SK-N-SH (cell line): ENCODE data around the gene VSIG10. TPM values are rescaled to one million over a fixed set of nuclear protein-coding genes. Genes with fewer than 3 reads are reported as not detected.
A peak's percentile ranks its signal among the peaks of the same experiment; 100 is the strongest.

Experiments used
- CTCF ChIA-PET: fragments of 300-600, 350-600 bp; formaldehyde crosslinking; extraction: SDS; loops from one replicate; lab custom pipeline; 2021; lab: Yijun Ruan, JAX
- POLR2A ChIA-PET: fragments of 350-600 bp; sonication (Branson Sonifier 250); formaldehyde crosslinking; extraction: SDS; loops from one replicate; lab custom pipeline; 2020; ENCODE audit warnings: antibody characterized with exemption, inconsistent platforms; lab: Yijun Ruan, JAX
- DNase-seq: peaks from one replicate; pipeline ENCODE4 v3.0.0; 2012
- H2AFZ ChIP-seq: fragments of 200-600 bp; sonication (generic); 2 replicates; pipeline ENCODE4 v1.8.1; 2016; ENCODE audit warnings: antibody characterized with exemption, mild to moderate bottlenecking, low read depth
- H3F3A ChIP-seq: fragments of 200-600 bp; sonication (generic); replicated peaks from 2 replicates; pipeline ENCODE3; 2016; ENCODE audit warnings: antibody characterized with exemption, mild to moderate bottlenecking; ENCODE audit not compliant: insufficient read depth
- H3K27ac ChIP-seq, 2 experiments: fragments of 200-500 bp in 1 of 2; fragments of 200-600 bp in 1 of 2; sonication (Bioruptor generic) in 1 of 2; sonication (generic), shearing (Covaris generic) in 1 of 2; 2 replicates each; pipeline versions ENCODE4 v1.5.1 to v1.6.1; 2014 to 2016; ENCODE audit warnings: low read depth in 2 of 2, inconsistent platforms in 1 of 2, low read length in 1 of 2, mild to moderate bottlenecking in 1 of 2, mixed read lengths in 1 of 2
- H3K27me3 ChIP-seq: fragments of 200-600 bp; sonication (generic), shearing (Covaris generic); 2 replicates; pipeline ENCODE4 v1.6.1; 2016; ENCODE audit warnings: mixed run types; ENCODE audit not compliant: insufficient read depth
- H3K36me3 ChIP-seq, 2 experiments: fragments of 200-500 bp in 1 of 2; fragments of 200-600 bp in 1 of 2; sonication (Bioruptor generic) in 1 of 2; sonication (generic) in 1 of 2; replicated peaks in 1 of 2; 2 replicates each; pipeline versions ENCODE3 to v1.5.1; 2014 to 2016; ENCODE audit warnings: low read length in 1 of 2, mild to moderate bottlenecking in 1 of 2; ENCODE audit not compliant: insufficient read depth in 2 of 2, control insufficient read depth in 1 of 2
- H3K4me1 ChIP-seq, 2 experiments: fragments of 200-500 bp in 1 of 2; fragments of 200-600 bp in 1 of 2; sonication (Bioruptor generic) in 1 of 2; sonication (generic), shearing (Covaris generic) in 1 of 2; 2 replicates each; pipeline versions ENCODE4 v1.5.1 to v1.6.1; 2014 to 2016; ENCODE audit warnings: low read depth in 1 of 2, low read length in 1 of 2, mixed run types in 1 of 2; ENCODE audit not compliant: insufficient read depth in 2 of 2, control insufficient read depth in 1 of 2
- H3K4me2 ChIP-seq: fragments of 200-600 bp; sonication (generic), shearing (Covaris generic); 2 replicates; pipeline ENCODE4 v1.6.1; 2017; ENCODE audit warnings: mixed run types
- H3K4me3 ChIP-seq, 2 experiments: fragments of 200-500 bp in 1 of 2; fragments of 200-600 bp in 1 of 2; sonication (Bioruptor generic) in 1 of 2; sonication (generic), shearing (Covaris generic) in 1 of 2; 2 replicates each; pipeline versions ENCODE4 v1.5.1 to v1.8.1; 2014 to 2016; ENCODE audit warnings: low read depth in 2 of 2, inconsistent platforms in 1 of 2, low read length in 1 of 2, mild to moderate bottlenecking in 1 of 2, mixed read lengths in 1 of 2, moderate library complexity in 1 of 2
- H3K79me2 ChIP-seq: fragments of 200-600 bp; sonication (generic); 2 replicates; pipeline ENCODE4 v1.8.1; 2017; ENCODE audit warnings: mild to moderate bottlenecking; ENCODE audit not compliant: insufficient read depth
- H3K9ac ChIP-seq: fragments of 200-600 bp; sonication (generic); 2 replicates; pipeline ENCODE4 v1.6.1; 2017; ENCODE audit warnings: mixed run types
- H3K9me2 ChIP-seq: fragments of 200-600 bp; sonication (generic); 2 replicates; pipeline ENCODE4 v1.6.1; 2017; ENCODE audit warnings: mixed run types
- H3K9me3 ChIP-seq: fragments of 200-600 bp; sonication (generic); 2 replicates; pipeline ENCODE4 v1.6.1; 2017; ENCODE audit warnings: mixed run types, mild to moderate bottlenecking, moderate library complexity
- H4K20me1 ChIP-seq: fragments of 200-600 bp; sonication (generic); 2 replicates; pipeline ENCODE4 v1.6.1; 2017; ENCODE audit warnings: mild to moderate bottlenecking, mixed run types; ENCODE audit not compliant: insufficient read depth
- CHD2 ChIP-seq: fragments of 150-350 bp; IDR thresholded peaks from 2 replicates; pipeline ENCODE4 v1.6.1; 2018; ENCODE audit warnings: low read length; ENCODE audit not compliant: partially characterized antibody
- CTCF ChIP-seq: fragments of 200-600 bp; sonication (generic); IDR thresholded peaks from 2 replicates; pipeline ENCODE4 v1.6.1; 2017; ENCODE audit warnings: antibody characterized with exemption, mild to moderate bottlenecking, moderate library complexity
- EP300 ChIP-seq, 2 experiments: IDR thresholded peaks; 2 replicates each; pipeline versions ENCODE4 v1.4.0 to v1.6.1; 2012; ENCODE audit warnings: borderline replicate concordance in 1 of 2, low read depth in 1 of 2, low read length in 1 of 2
- FOXJ3 ChIP-seq: sonication (generic); formaldehyde crosslinking; IDR thresholded peaks from 2 replicates; pipeline ENCODE4 v1.5.1; 2020; ENCODE audit warnings: mild to moderate bottlenecking, missing genetic modification reagents
- JUND ChIP-seq: IDR thresholded peaks from 2 replicates; pipeline ENCODE4 v1.4.0; 2012
- MAX ChIP-seq: IDR thresholded peaks from 2 replicates; pipeline ENCODE4 v1.4.0; 2012; ENCODE audit warnings: low read depth
- MXI1 ChIP-seq: IDR thresholded peaks from 2 replicates; pipeline ENCODE4 v1.6.1; 2012; ENCODE audit warnings: mild to moderate bottlenecking, low read depth, low read length, improper control_type of control experiment
- NFIC ChIP-seq: IDR thresholded peaks from 2 replicates; pipeline ENCODE4 v1.4.0; 2012; ENCODE audit warnings: borderline replicate concordance
- NRF1 ChIP-seq: IDR thresholded peaks from 2 replicates; pipeline ENCODE4 v1.6.1; 2012; ENCODE audit warnings: low read depth, mild to moderate bottlenecking, low read length
- RAD21 ChIP-seq: IDR thresholded peaks from 2 replicates; pipeline ENCODE4 v1.6.1; 2012; ENCODE audit warnings: mild to moderate bottlenecking, low read length
- RXRA ChIP-seq: IDR thresholded peaks from 2 replicates; pipeline ENCODE4 v1.4.0; 2012; ENCODE audit warnings: low read depth, mild to moderate bottlenecking, borderline replicate concordance
- SIN3A ChIP-seq: IDR thresholded peaks from 2 replicates; pipeline ENCODE4 v1.6.1; 2012; ENCODE audit warnings: low read depth, mild to moderate bottlenecking, low read length, moderate library complexity, borderline replicate concordance
- SMC3 ChIP-seq: IDR thresholded peaks from 2 replicates; pipeline ENCODE4 v1.6.1; 2012; ENCODE audit warnings: low read depth, low read length, improper control_type of control experiment
- TCF12 ChIP-seq: IDR thresholded peaks from 2 replicates; pipeline ENCODE4 v1.4.0; 2012
- USF1 ChIP-seq: IDR thresholded peaks from 2 replicates; pipeline ENCODE4 v1.4.0; 2012; ENCODE audit warnings: low read depth, borderline replicate concordance
- WGBS: methylation state at CpG from one replicate; pipeline ENCODE4 v1.1.6; 2017; ENCODE audit warnings: low lambda C conversion rate; 5-methylcytosine and 5-hydroxymethylcytosine counted together
- polyA plus RNA-seq, 3 experiments: library from polyadenylated mRNA; depleted of rRNA; stranded (reverse); fragments of >200 nt; gene quantifications; 2 replicates each; pipeline ENCODE4 v1.2.3, GENCODE V29; 2012

Gene VSIG10
- polyA plus RNA-seq, 1 of the 3 experiments (the other 2 are of a cell fraction) = 12.5 TPM

- no peaks in the 10 kb centered on the region for H4K20me1 ChIP-seq
- peak overlapping the region; percentile 76 for H3K4me2 ChIP-seq
- H3K4me1 ChIP-seq = peaks cover 0 to 11% of the 10 kb centered on the region in 2 experiments; a peak in 1 of 4 replicates
- no peaks in the 10 kb centered on the region for H3K27me3 ChIP-seq
- no peak for DNase-seq
- ChIA-PET CTCF (interaction anchor here (1.0 to 1.8 kb wide), 4 partner anchors 17 to 273 kb away, joined by 3 to 5 read pairs (median 3); partner anchors contain the start of genes PEBP1 and SUDS3), POLR2A (interaction anchor here (0.6 to 1.7 kb wide), 5 partner anchors 33 to 54 kb away, joined by 3 to 7 read pairs (median 4); partner anchors contain the start of genes PEBP1 and WSB2)
- H3K4me3 ChIP-seq = peak overlapping the region; percentile 74 to 79
- peak overlapping the region; percentile 84 for H3K9ac ChIP-seq
- peak overlapping the region; percentile 91 for H2AFZ ChIP-seq
- peak; percentile 62; the same call in 1 of the 2 replicates for TF ChIP-seq MXI1
- no peak for TF ChIP-seq NRF1
- TF ChIP-seq MAX = peak; percentile 54; the same call in 1 of the 2 replicates
- peak overlapping the region; percentile 73 to 84 for H3K27ac ChIP-seq
- peaks cover 0 to 5% of the 10 kb centered on the region in 2 experiments for H3K36me3 ChIP-seq
- H3K79me2 ChIP-seq = peaks cover 20% of the 10 kb centered on the region
- H3K9me3 ChIP-seq = no peaks in the 10 kb centered on the region
- H3K9me2 ChIP-seq = no peaks in the 10 kb centered on the region
- H3F3A ChIP-seq = peaks cover 8% of the 10 kb centered on the region
- WGBS = 1% methylated on average over 17 of the region's 32 CpGs
Observed at GRCh38 chr12:118103201-118103600, 610 bp downstream of the VSIG10 start.

GRCh38 chr12:118102609-118103008, 1.2 kb downstream of the VSIG10 start:
- peaks cover 0 to 5% of the 10 kb centered on the region in 2 experiments for H3K36me3 ChIP-seq
- TF ChIP-seq MXI1 = no peak
- TF ChIP-seq CTCF = no peak
- TF ChIP-seq RAD21 = no peak
- no peak for TF ChIP-seq FOXJ3
- TF ChIP-seq NRF1 = no peak
- TF ChIP-seq NFIC = no peak
- no peak for TF ChIP-seq RXRA
- no peak for TF ChIP-seq JUND
- TF ChIP-seq CHD2 = no peak
- no peak for TF ChIP-seq USF1
- TF ChIP-seq SMC3 = no peak
- TF ChIP-seq SIN3A = no peak
- TF ChIP-seq EP300 (IDR thresholded peaks at IDR 0.05; ENCODE audit: borderline replicate concordance in 1 of 2, low read depth in 1 of 2, low read length in 1 of 2) = no peak
- no peak for TF ChIP-seq TCF12
- TF ChIP-seq, all 33 proteins: peak for 0
- peak overlapping the region; percentile 84 for H3K9ac ChIP-seq
- H3K79me2 ChIP-seq = peaks cover 20% of the 10 kb centered on the region
- 66% methylated on average over 5 of the region's 5 CpGs for WGBS
- ChIA-PET POLR2A (interaction anchor here (0.6 to 1.0 kb wide), 4 partner anchors 35 to 54 kb away, joined by 3 to 4 read pairs (median 4); partner anchors contain the start of gene WSB2), CTCF (interaction anchor here (0.7 to 1.8 kb wide), 6 partner anchors 17 to 312 kb away, joined by 3 to 5 read pairs (median 4); partner anchors contain the start of gene SUDS3)
- H2AFZ ChIP-seq = peak overlapping the region; percentile 91
- H3K27ac ChIP-seq = no peak overlapping the region
- no peaks in the 10 kb centered on the region for H3K9me2 ChIP-seq
- DNase-seq = peak; percentile 29
- H3K9me3 ChIP-seq = no peaks in the 10 kb centered on the region
- no peaks in the 10 kb centered on the region for H4K20me1 ChIP-seq
- H3K4me1 ChIP-seq = peaks cover 0 to 11% of the 10 kb centered on the region in 2 experiments; a peak in 1 of 4 replicates
- H3K27me3 ChIP-seq = no peaks in the 10 kb centered on the region
- H3F3A ChIP-seq = peaks cover 8% of the 10 kb centered on the region
- peak overlapping the region; percentile 74 to 79 for H3K4me3 ChIP-seq
- H3K4me2 ChIP-seq = peak overlapping the region; percentile 76
